Pulmonary artery endothelial cell (primary cell): ENCODE data around the gene BAZ2A. TPM values are rescaled to one million over a fixed set of nuclear protein-coding genes. Genes with fewer than 3 reads are reported as not detected.

Experiments used
- total RNA-seq: library from RNA; depleted of rRNA; stranded (reverse); fragments of >200 nt; gene quantifications from 2 replicates; pipeline ENCODE4 v1.2.3, GENCODE V29; 2014

Gene BAZ2A
- total RNA-seq, 1 donor from 2014 or later = 16.6 TPM

Other genes starting within 250 kb of the BAZ2A start
- 14.8 and 25.3 TPM in 2 replicates for gene TIMELESS, start 180.9 kb downstream of the BAZ2A start, total RNA-seq
- gene MIP, start 175.7 kb downstream of the BAZ2A start, total RNA-seq = 0.07 and 0.20 TPM in 2 replicates
- gene SPRYD4, start 161.7 kb downstream of the BAZ2A start, total RNA-seq = 1.7 and 1.8 TPM in 2 replicates
- gene GLS2, start 142.2 kb downstream of the BAZ2A start, total RNA-seq = 0.26 and 0.28 TPM in 2 replicates
- 21.6 and 25.7 TPM in 2 replicates for gene RBMS2, start 108.5 kb downstream of the BAZ2A start, total RNA-seq
- 633 and 660 TPM in 2 replicates for gene ATP5F1B, start 15.7 kb upstream of the BAZ2A start, total RNA-seq
- 85.3 and 143 TPM in 2 replicates for gene PTGES3, start 58.0 kb upstream of the BAZ2A start, total RNA-seq
- gene NACA, start 95.0 kb upstream of the BAZ2A start, total RNA-seq = 1,329 and 1,623 TPM in 2 replicates
- gene PRIM1, start 122.0 kb upstream of the BAZ2A start, total RNA-seq = 12.7 and 16.2 TPM in 2 replicates
- 0.26 and 0.28 TPM in 2 replicates for gene HSD17B6, start 133.0 kb upstream of the BAZ2A start, total RNA-seq